Stimulated activated CD4-positive, alpha-beta T cell treated with anti-CD3 and anti-CD28 coated beads, Interleukin-1b, Interleukin-23, amount 100 ng/mL, for 1 hour (primary cell): ENCODE data around the gene SKIL.

Experiments
- DNase-seq, 2 donors: peaks; one replicate each; pipeline ENCODE4 v3.0.0-alpha.2; 2020; ENCODE audit warnings: low read depth in 2 of 2

Gene SKIL

GRCh38 chr3:170397685-170398084 is 40.2 kb downstream of the SKIL start:
- DNase-seq = no peak

GRCh38 chr3:170405101-170405500 is 47.6 kb downstream of the SKIL start:
- no peak for DNase-seq

GRCh38 chr3:170410428-170411029 is 53.0 kb downstream of the SKIL start:
- no peak for DNase-seq

- DNase-seq = no peak
These were observed 55.8 kb downstream of the SKIL start for GRCh38 chr3:170413291-170413690.

- no peak for DNase-seq
These were observed 56.7 kb downstream of the SKIL start for GRCh38 chr3:170414202-170414663.

- no peak for DNase-seq
These were observed 59.6 kb downstream of the SKIL start for GRCh38 chr3:170417090-170417489.

GRCh38 chr3:170418422-170419398 is 61.2 kb downstream of the SKIL start, which contains the start of gene CLDN11:
TSS of gene CLDN11 (plus strand) at chr3:170418868. CDS start at chr3:170419067, 199 bp downstream.
- DNase-seq = no peak

- no peak for DNase-seq
These were observed 62.1 kb downstream of the SKIL start for GRCh38 chr3:170419557-170420087.

- no peak for DNase-seq
These were observed 62.8 kb downstream of the SKIL start for GRCh38 chr3:170420307-170420821.

- no peak for DNase-seq
These were observed 63.7 kb downstream of the SKIL start for GRCh38 chr3:170421111-170421641.

GRCh38 chr3:170421758-170422157 is 64.2 kb downstream of the SKIL start:
- DNase-seq = no peak

- no peak for DNase-seq
These were observed 65.6 kb downstream of the SKIL start for GRCh38 chr3:170423001-170423615.

- no peak for DNase-seq
These were observed 67.4 kb downstream of the SKIL start for GRCh38 chr3:170424879-170425278.

- no peak for DNase-seq
These were observed 68.2 kb downstream of the SKIL start for GRCh38 chr3:170425491-170426239.

- no peak for DNase-seq
These were observed 68.8 kb downstream of the SKIL start for GRCh38 chr3:170426240-170426797.

GRCh38 chr3:170428095-170428494 is 70.6 kb downstream of the SKIL start:
- no peak for DNase-seq

- DNase-seq = no peak
These were observed 71.5 kb downstream of the SKIL start for GRCh38 chr3:170429050-170429449.

GRCh38 chr3:170431054-170431453 is 73.5 kb downstream of the SKIL start:
- DNase-seq = no peak

- DNase-seq = no peak
These were observed 74.9 kb downstream of the SKIL start for GRCh38 chr3:170432416-170432815.

- DNase-seq = no peak
These were observed 79.2 kb downstream of the SKIL start for GRCh38 chr3:170436697-170437096.

GRCh38 chr3:170437176-170437575 is 79.7 kb downstream of the SKIL start:
- DNase-seq = no peak
